OCI-LY7 (cell line): ENCODE measurements around the gene ADH1B.

Source experiments
- EZH2phosphoT487 ChIP-seq: fragments of 200-600 bp; sonication (generic); IDR thresholded peaks from 2 replicates; pipeline ENCODE4 v1.6.1; 2018; ENCODE audit warnings: low read depth, borderline replicate concordance, mild to moderate bottlenecking, mixed run types, antibody characterized with exemption, low read length, moderate library complexity, mixed read lengths
- TF ChIP-seq, protein P1 (sequence below): fragments of 200-600 bp; sonication (generic); conservative IDR thresholded peaks from 2 replicates; pipeline ENCODE4 v1.5.1; 2014; ENCODE audit warnings: mild to moderate bottlenecking, antibody characterized with exemption, low read length, moderate library complexity, mixed read lengths

DNA sequence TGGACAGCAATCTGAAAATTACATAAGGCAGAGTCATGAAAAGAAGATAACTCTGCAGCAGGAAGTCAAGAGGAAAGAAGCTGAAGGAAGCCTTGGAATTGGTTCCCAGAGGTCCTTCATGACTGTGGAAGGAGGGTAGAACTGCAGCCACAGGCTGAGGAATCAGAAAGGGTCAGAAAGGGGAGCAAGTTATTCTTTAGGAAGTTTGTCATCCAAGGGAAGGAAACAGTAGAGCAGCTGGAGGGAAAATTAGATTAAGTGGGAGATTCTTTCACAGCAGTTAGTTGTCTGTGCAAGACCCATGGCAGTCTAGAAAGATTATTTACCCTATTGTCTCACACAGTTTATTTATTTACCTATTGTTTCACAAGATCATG lies 40.7 kb upstream of the ADH1B start:
- TF ChIP-seq, protein P1, sequence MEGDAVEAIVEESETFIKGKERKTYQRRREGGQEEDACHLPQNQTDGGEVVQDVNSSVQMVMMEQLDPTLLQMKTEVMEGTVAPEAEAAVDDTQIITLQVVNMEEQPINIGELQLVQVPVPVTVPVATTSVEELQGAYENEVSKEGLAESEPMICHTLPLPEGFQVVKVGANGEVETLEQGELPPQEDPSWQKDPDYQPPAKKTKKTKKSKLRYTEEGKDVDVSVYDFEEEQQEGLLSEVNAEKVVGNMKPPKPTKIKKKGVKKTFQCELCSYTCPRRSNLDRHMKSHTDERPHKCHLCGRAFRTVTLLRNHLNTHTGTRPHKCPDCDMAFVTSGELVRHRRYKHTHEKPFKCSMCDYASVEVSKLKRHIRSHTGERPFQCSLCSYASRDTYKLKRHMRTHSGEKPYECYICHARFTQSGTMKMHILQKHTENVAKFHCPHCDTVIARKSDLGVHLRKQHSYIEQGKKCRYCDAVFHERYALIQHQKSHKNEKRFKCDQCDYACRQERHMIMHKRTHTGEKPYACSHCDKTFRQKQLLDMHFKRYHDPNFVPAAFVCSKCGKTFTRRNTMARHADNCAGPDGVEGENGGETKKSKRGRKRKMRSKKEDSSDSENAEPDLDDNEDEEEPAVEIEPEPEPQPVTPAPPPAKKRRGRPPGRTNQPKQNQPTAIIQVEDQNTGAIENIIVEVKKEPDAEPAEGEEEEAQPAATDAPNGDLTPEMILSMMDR: no peak
- TF ChIP-seq EZH2phosphoT487: no peak
